ENCODE measurements around the gene GGN.
"Not testable (repeated sequence)": the region's sequence is repeated elsewhere in the genome, so short reads cannot be mapped to it uniquely, and the experiment has no call there.

Gene GGN

GRCh38 chr19:38387550-38388348 is at the start of gene GGN:
TSS of gene GGN (minus strand) at chr19:38388034. CDS start at chr19:38387261, 773 bp downstream.
- DNase-seq (ENCODE audit: low spot score) = peak; percentile 99

GRCh38 chr19:38437295-38437694 is 49.5 kb upstream of the GGN start:
- DNase-seq (ENCODE audit: low spot score) = no peak

- DNase-seq (ENCODE audit: low spot score) = no peak
These were observed 46.8 kb upstream of the GGN start for GRCh38 chr19:38434549-38435051.

GRCh38 chr19:38433268-38433733 is 45.5 kb upstream of the GGN start, which contains the start of gene RYR1:
TSS of gene RYR1 (plus strand) at chr19:38433691. CDS start at chr19:38433830, 139 bp downstream.
- no peak for DNase-seq (ENCODE audit: low spot score)

- no peak for DNase-seq (ENCODE audit: low spot score)
These were observed 43.1 kb upstream of the GGN start for GRCh38 chr19:38430931-38431330.

- no peak for DNase-seq (ENCODE audit: low spot score)
These were observed 42.0 kb upstream of the GGN start for GRCh38 chr19:38429811-38430156.

GRCh38 chr19:38429055-38429810 is 41.4 kb upstream of the GGN start:
- DNase-seq (ENCODE audit: low spot score) = no peak

GRCh38 chr19:38427035-38427677 is 39.3 kb upstream of the GGN start:
- not testable (repeated sequence) for DNase-seq (ENCODE audit: low spot score)

GRCh38 chr19:38425810-38426466 is 38.1 kb upstream of the GGN start, which contains the start of gene RASGRP4:
TSS of gene RASGRP4 (minus strand) at chr19:38426219. CDS start at chr19:38426091, 128 bp downstream.
- DNase-seq (ENCODE audit: low spot score) = no peak

GRCh38 chr19:38425222-38425809 is 37.5 kb upstream of the GGN start:
- no peak for DNase-seq (ENCODE audit: low spot score)

- DNase-seq (ENCODE audit: low spot score) = no peak
These were observed 36.4 kb upstream of the GGN start for GRCh38 chr19:38424272-38424671.

- no peak for DNase-seq (ENCODE audit: low spot score)
These were observed 34.6 kb upstream of the GGN start for GRCh38 chr19:38422438-38422837.

- DNase-seq (ENCODE audit: low spot score) = no peak
These were observed 34.0 kb upstream of the GGN start for GRCh38 chr19:38421856-38422255.

- no peak for DNase-seq (ENCODE audit: low spot score)
These were observed 33.1 kb upstream of the GGN start for GRCh38 chr19:38420935-38421334.

GRCh38 chr19:38417544-38418506 is 30.0 kb upstream of the GGN start:
- no peak for DNase-seq (ENCODE audit: low spot score)

GRCh38 chr19:38417146-38417543 is 29.3 kb upstream of the GGN start:
- no peak for DNase-seq (ENCODE audit: low spot score)

GRCh38 chr19:38413416-38413815 is 25.6 kb upstream of the GGN start:
- DNase-seq (ENCODE audit: low spot score) = no peak

- DNase-seq (ENCODE audit: low spot score) = no peak
These were observed 25.1 kb upstream of the GGN start for GRCh38 chr19:38412961-38413360.

- no peak for DNase-seq (ENCODE audit: low spot score)
These were observed 24.7 kb upstream of the GGN start for GRCh38 chr19:38412491-38412890.

GRCh38 chr19:38411898-38412297 is 24.1 kb upstream of the GGN start:
- not testable (repeated sequence) for DNase-seq (ENCODE audit: low spot score)

Measured in HuH-7 (cell line).